Omental fat pad (tissue), 4 donors: Measurements from ENCODE around the gene INSYN2B. TPM values are rescaled to one million over a fixed set of nuclear protein-coding genes. Genes with fewer than 3 reads are reported as not detected.

ENCODE experiments used
- ATAC-seq: fragments of 150-250 bp; one replicate; pipeline ENCODE4 v1.9.1; 2016; ENCODE audit warnings: mild to moderate bottlenecking, moderate library complexity; ENCODE audit not compliant: low FRiP score
- DNase-seq: peaks from one replicate; pipeline ENCODE4 v3.0.0-alpha.2; 2019; ENCODE audit warnings: low spot score
- total RNA-seq, 4 donors: library from RNA; depleted of rRNA; stranded (reverse); fragments of >200 nt; gene quantifications; one replicate each; pipeline ENCODE4 v1.1.0, GENCODE V29; 2016
- TF ChIP-seq, protein P1 (sequence below), 3 donors: fragments of 450-650 bp; IDR thresholded peaks; one replicate each; pipeline ENCODE4 v1.5.1; 2016 to 2017; ENCODE audit warnings: antibody characterized with exemption in 3 of 3, mild to moderate bottlenecking in 3 of 3, moderate library complexity in 2 of 3

The INSYN2B gene
- total RNA-seq, 4 donors from 2014 or later = 1.4 to 8.4 (median 5.4) TPM

- TF ChIP-seq, protein P1, sequence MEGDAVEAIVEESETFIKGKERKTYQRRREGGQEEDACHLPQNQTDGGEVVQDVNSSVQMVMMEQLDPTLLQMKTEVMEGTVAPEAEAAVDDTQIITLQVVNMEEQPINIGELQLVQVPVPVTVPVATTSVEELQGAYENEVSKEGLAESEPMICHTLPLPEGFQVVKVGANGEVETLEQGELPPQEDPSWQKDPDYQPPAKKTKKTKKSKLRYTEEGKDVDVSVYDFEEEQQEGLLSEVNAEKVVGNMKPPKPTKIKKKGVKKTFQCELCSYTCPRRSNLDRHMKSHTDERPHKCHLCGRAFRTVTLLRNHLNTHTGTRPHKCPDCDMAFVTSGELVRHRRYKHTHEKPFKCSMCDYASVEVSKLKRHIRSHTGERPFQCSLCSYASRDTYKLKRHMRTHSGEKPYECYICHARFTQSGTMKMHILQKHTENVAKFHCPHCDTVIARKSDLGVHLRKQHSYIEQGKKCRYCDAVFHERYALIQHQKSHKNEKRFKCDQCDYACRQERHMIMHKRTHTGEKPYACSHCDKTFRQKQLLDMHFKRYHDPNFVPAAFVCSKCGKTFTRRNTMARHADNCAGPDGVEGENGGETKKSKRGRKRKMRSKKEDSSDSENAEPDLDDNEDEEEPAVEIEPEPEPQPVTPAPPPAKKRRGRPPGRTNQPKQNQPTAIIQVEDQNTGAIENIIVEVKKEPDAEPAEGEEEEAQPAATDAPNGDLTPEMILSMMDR (IDR thresholded peaks at IDR 0.05) = no peak
- no peak for DNase-seq
- no peak for ATAC-seq
Measured at GRCh38 chr5:169893010-169893409, 87.3 kb downstream of the INSYN2B start.

DNA sequence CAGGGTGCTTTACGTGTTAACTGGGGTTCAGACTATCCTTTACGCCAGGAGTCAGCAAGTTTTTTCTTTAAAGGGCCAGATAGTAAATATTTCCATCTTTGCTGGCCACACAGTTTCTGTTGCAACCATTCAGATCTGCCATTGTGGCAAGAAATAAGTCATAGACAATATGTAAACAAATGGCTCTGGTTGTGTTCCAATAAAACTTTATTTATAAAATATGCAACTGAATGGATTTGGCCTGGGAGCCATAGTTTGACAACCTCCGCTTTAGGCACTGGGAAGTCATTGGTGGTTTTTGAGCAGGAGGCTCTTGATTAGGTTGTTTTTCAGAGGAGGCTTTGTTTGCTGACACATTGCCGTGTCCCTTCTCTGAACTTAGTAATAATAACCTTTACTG, 90.7 kb downstream of the INSYN2B start:
- no peak for ATAC-seq

DNA sequence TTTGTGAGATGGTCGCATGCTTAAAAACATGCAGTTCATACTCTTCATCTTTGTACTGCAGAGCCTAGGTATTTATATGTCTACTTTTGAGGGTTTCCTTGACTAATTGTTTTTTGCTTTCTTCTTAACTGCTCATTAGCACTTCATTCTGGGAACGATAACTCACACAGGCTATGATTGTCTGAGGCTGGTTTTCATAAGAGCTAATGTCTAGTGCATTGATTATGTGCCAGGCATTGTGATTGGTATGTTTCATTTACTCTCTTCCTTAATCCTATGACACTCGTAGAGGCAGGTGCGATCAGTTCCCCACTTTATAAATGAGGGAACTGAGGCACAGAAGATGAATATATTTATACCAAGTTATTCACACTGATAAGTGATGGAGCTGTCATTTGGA, 93.6 kb downstream of the INSYN2B start:
- ATAC-seq = no peak
- DNase-seq = no peak
- TF ChIP-seq, protein P1 (IDR thresholded peaks at IDR 0.05) = no peak

More for the DNA sequence above, 90.7 kb downstream of the INSYN2B start:
- no peak for DNase-seq
- TF ChIP-seq, protein P1 (IDR thresholded peaks at IDR 0.05) = no peak

DNA sequence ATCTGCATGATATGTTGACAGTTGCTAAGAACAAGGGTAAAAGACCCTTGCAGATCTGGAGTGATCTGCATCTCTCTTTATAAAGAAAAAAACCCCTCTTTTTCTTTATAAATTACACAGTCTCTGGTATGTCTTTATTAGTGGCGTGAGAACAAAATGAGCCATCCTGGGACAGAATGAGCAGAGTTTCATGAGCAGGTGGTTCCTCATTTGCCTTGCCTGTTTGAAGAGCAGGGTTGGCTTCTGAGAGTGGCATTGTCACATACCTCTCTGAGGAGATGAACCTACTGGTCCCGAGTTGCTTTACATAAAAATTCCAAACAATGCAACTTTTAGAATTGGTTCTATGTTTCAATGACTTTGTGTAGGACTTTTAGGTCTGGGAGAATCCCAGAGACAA, 94.3 kb downstream of the INSYN2B start:
- DNase-seq = no peak
- no peak for ATAC-seq
- TF ChIP-seq, protein P1 (IDR thresholded peaks at IDR 0.05) = no peak

DNA sequence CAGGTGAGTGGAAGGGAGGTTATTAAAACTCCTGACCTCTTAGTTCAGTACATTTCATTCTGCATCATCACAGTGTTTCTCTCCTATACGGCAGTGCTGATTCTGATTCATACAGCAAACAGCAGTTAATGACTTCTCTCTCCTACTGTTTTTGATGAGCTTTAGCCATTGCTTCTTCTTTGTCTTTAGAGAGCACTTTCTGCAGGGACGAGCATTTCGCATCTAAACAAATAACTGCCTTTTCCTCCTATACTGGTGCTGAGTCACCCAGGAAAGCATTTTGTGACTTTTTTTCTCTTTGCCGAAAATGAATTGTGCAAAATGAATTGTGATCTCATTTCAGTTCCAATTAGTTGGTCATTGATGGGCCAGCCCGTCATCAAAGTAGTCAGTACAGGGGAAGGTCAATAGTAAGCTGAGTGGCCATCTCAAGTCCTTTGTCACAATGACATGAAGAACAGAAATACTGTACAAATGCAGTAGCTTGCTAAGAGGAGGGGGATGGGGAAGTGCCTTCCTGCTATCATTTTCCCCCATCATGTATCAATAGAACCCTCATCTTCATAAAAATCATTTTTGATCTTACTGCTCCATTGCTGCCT, 98.5 kb downstream of the INSYN2B start:
- TF ChIP-seq, protein P1 (IDR thresholded peaks at IDR 0.05) = no peak
- no peak for DNase-seq
- no peak for ATAC-seq

GRCh38 chr5:169880785-169881184, 99.5 kb downstream of the INSYN2B start:
- ATAC-seq = no peak
- DNase-seq = no peak
- TF ChIP-seq, protein P1 (IDR thresholded peaks at IDR 0.05) = no peak

DNA sequence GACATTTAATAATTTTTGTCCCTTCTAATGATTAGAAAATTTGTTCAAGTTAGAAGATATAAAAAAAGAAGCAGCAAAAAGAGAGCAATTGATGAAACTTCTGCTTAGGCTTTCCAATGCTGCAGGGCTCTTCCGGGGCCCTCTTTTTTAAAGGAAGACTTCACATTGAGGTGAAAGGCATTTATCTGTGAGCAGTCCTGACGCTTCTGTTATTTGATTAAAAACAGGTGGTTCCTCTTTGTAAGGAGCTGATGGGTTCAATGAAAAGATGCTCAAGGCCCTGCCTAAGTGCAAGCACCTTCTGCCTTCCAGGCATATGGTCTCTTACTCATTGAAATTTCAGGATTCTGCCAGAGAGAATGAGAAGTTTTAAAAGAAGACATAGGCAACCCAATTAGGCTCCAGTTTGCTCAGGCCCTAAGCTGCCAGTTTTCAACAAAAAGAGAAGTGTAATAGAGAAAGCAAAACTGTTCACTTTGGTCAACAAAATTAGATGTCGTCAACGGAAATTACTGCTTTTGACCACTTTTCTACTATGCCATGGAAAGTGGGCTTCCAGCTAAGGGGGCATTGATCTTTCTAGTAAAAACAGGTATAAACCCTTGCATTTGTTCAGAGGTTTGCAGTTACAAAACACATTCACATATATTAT, 100.2 kb downstream of the INSYN2B start:
- no peak for ATAC-seq
- TF ChIP-seq, protein P1 (IDR thresholded peaks at IDR 0.05) = no peak
- DNase-seq = no peak
